C4-2B (cell line): Measurements from ENCODE around the gene WDSUB1.

Experiments
- CTCF ChIP-seq: fragments of 450-650 bp; conservative IDR thresholded peaks from 2 replicates; pipeline ENCODE4 v1.5.1; 2017; ENCODE audit warnings: mild to moderate bottlenecking
- ZFX ChIP-seq: fragments of 450-650 bp; IDR thresholded peaks from 2 replicates; pipeline ENCODE4 v1.6.1; 2017

- TF ChIP-seq CTCF (no peak), ZFX (no peak)
These were observed 23.6 kb downstream of the WDSUB1 start for GRCh38 chr2:159262904-159263303.
